EH (cell line): ENCODE results near the gene TMEM63A.

ENCODE experiments used
- DNase-seq: peaks from one replicate; pipeline ENCODE4 v3.0.0-alpha.2; 2015; ENCODE audit warnings: low read depth

The TMEM63A gene

GRCh38 chr1:225885336-225885735 lies 3.2 kb upstream of the TMEM63A start:
- no peak for DNase-seq

- no peak for DNase-seq
These were observed 1.6 kb upstream of the TMEM63A start for GRCh38 chr1:225883616-225884265.

GRCh38 chr1:225882694-225883615 lies 775 bp upstream of the TMEM63A start:
- peak; percentile 64 for DNase-seq

GRCh38 chr1:225881081-225881958 lies 860 bp downstream of the TMEM63A start:
- peak; percentile 80 for DNase-seq

GRCh38 chr1:225880636-225881035 lies 1.5 kb downstream of the TMEM63A start:
- no peak for DNase-seq

GRCh38 chr1:225880222-225880588 lies 2.0 kb downstream of the TMEM63A start:
- DNase-seq = no peak

- no peak for DNase-seq
These were observed 2.5 kb downstream of the TMEM63A start for GRCh38 chr1:225879521-225880221.

GRCh38 chr1:225878282-225878681 lies 3.9 kb downstream of the TMEM63A start:
- no peak for DNase-seq

GRCh38 chr1:225877580-225877979 lies 4.6 kb downstream of the TMEM63A start:
- peak; percentile 69 for DNase-seq

- DNase-seq = no peak
These were observed 5.2 kb downstream of the TMEM63A start for GRCh38 chr1:225876900-225877510.

- no peak for DNase-seq
These were observed 7.0 kb downstream of the TMEM63A start for GRCh38 chr1:225875044-225875815.

- no peak for DNase-seq
These were observed 7.7 kb downstream of the TMEM63A start for GRCh38 chr1:225874431-225874830.

GRCh38 chr1:225873281-225873850 lies 8.8 kb downstream of the TMEM63A start:
- DNase-seq = no peak

GRCh38 chr1:225872075-225872430 lies 10.1 kb downstream of the TMEM63A start:
- DNase-seq = no peak

GRCh38 chr1:225871359-225872074 lies 10.7 kb downstream of the TMEM63A start:
- DNase-seq = no peak

GRCh38 chr1:225870911-225871310 lies 11.3 kb downstream of the TMEM63A start:
- no peak for DNase-seq

GRCh38 chr1:225868631-225869330 lies 13.4 kb downstream of the TMEM63A start:
- DNase-seq = no peak

GRCh38 chr1:225866981-225867380 lies 15.2 kb downstream of the TMEM63A start:
- no peak for DNase-seq
